ENCODE measurements around the gene STK25. TPM values are rescaled to one million over a fixed set of nuclear protein-coding genes. Genes with fewer than 3 reads are reported as not detected.

Gene STK25
- total and polyA plus RNA-seq, 2 donors, result 86.6 to 198 TPM

GRCh38 chr2:241492174-241492565, 16.2 kb downstream of the STK25 start:
- no peak overlapping the region for H3K4me3 ChIP-seq (ENCODE audit: low read length in 2 of 2)
- H3K27ac ChIP-seq (ENCODE audit: low read depth in 1 of 2, low read length in 1 of 2), result no peak overlapping the region
- no peak for DNase-seq (ENCODE audit: low read depth in 6 of 9, low spot score in 9 of 9)
- peaks cover 0 to 5% of the 10 kb centered on the region in 2 donors for H3K27me3 ChIP-seq (ENCODE audit: control insufficient read depth in 2 of 2, insufficient read depth in 1 of 2, low read length in 1 of 2)
- H3K4me1 ChIP-seq (ENCODE audit: control insufficient read depth in 2 of 2, insufficient read depth in 2 of 2, low read length in 2 of 2), result no peaks in the 10 kb centered on the region
- H3K36me3 ChIP-seq (ENCODE audit: control insufficient read depth in 2 of 2, insufficient read depth in 2 of 2, low read length in 1 of 2), result peaks cover 34 to 35% of the 10 kb centered on the region in 2 donors
- no peaks in the 10 kb centered on the region for H3K9me3 ChIP-seq (ENCODE audit: control insufficient read depth in 2 of 2, insufficient read depth in 1 of 2, low read length in 1 of 2)
- WGBS, result 91% methylated on average over 7 of the region's 7 CpGs

DNA sequence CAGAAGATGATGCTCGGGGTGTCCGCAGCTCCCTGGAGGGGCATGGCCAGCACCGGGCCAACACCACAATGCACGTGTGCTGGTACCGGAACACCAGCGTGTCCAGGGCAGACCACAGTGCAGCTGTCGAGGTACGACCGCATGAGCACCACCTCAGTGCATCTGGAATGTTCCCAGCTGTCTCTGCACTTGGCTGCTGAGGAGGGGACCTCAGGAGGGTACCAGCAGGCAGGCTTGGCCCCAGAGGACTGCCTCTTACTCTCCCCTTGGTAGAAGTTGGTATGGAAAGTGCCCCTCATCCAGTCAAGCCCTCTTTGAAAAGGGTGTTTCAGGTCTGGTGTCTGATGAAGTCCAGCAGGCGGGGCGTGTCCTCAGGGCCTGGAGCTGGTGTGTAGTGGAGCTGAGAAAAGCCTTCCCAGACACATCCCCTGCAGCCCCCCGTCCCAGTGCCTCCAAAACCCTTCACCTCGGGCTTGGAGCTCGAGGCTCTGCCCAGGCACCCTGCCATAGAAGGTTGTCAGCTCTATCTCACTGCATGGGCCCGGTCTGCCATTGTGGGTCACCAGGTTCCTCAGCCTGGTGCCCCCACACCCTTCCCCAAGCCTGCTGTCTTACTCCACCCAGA, 16.7 kb downstream of the STK25 start:
- 96% methylated on average over 15 of the region's 15 CpGs for WGBS
- Histone ChIP-seq H3K4me3 (ENCODE audit: low read length in 2 of 2) (no peak overlapping the region), H3K36me3 (ENCODE audit: control insufficient read depth in 2 of 2, insufficient read depth in 2 of 2, low read length in 1 of 2) (peaks cover 29 to 31% of the 10 kb centered on the region in 2 donors), H3K27ac (ENCODE audit: low read depth in 1 of 2, low read length in 1 of 2) (no peak overlapping the region), H3K9me3 (ENCODE audit: control insufficient read depth in 2 of 2, insufficient read depth in 1 of 2, low read length in 1 of 2) (no peaks in the 10 kb centered on the region), H3K4me1 (ENCODE audit: control insufficient read depth in 2 of 2, insufficient read depth in 2 of 2, low read length in 2 of 2) (no peaks in the 10 kb centered on the region), H3K27me3 (ENCODE audit: control insufficient read depth in 2 of 2, insufficient read depth in 1 of 2, low read length in 1 of 2) (peaks cover 0 to 5% of the 10 kb centered on the region in 2 donors)
- DNase-seq (ENCODE audit: low read depth in 6 of 9, low spot score in 9 of 9), result no peak

GRCh38 chr2:241490825-241491506, 17.4 kb downstream of the STK25 start:
- no peak for DNase-seq (ENCODE audit: low read depth in 6 of 9, low spot score in 9 of 9)
- WGBS, result 94% methylated on average over 16 of the region's 16 CpGs
- no peak overlapping the region for H3K4me3 ChIP-seq (ENCODE audit: low read length in 2 of 2)
- H3K9me3 ChIP-seq (ENCODE audit: control insufficient read depth in 2 of 2, insufficient read depth in 1 of 2, low read length in 1 of 2), result no peaks in the 10 kb centered on the region
- peaks cover 24 to 26% of the 10 kb centered on the region in 2 donors for H3K36me3 ChIP-seq (ENCODE audit: control insufficient read depth in 2 of 2, insufficient read depth in 2 of 2, low read length in 1 of 2)
- H3K27me3 ChIP-seq (ENCODE audit: control insufficient read depth in 2 of 2, insufficient read depth in 1 of 2, low read length in 1 of 2), result peaks cover 0 to 5% of the 10 kb centered on the region in 2 donors
- H3K4me1 ChIP-seq (ENCODE audit: control insufficient read depth in 2 of 2, insufficient read depth in 2 of 2, low read length in 2 of 2), result no peaks in the 10 kb centered on the region
- no peak overlapping the region for H3K27ac ChIP-seq (ENCODE audit: low read depth in 1 of 2, low read length in 1 of 2)

DNA sequence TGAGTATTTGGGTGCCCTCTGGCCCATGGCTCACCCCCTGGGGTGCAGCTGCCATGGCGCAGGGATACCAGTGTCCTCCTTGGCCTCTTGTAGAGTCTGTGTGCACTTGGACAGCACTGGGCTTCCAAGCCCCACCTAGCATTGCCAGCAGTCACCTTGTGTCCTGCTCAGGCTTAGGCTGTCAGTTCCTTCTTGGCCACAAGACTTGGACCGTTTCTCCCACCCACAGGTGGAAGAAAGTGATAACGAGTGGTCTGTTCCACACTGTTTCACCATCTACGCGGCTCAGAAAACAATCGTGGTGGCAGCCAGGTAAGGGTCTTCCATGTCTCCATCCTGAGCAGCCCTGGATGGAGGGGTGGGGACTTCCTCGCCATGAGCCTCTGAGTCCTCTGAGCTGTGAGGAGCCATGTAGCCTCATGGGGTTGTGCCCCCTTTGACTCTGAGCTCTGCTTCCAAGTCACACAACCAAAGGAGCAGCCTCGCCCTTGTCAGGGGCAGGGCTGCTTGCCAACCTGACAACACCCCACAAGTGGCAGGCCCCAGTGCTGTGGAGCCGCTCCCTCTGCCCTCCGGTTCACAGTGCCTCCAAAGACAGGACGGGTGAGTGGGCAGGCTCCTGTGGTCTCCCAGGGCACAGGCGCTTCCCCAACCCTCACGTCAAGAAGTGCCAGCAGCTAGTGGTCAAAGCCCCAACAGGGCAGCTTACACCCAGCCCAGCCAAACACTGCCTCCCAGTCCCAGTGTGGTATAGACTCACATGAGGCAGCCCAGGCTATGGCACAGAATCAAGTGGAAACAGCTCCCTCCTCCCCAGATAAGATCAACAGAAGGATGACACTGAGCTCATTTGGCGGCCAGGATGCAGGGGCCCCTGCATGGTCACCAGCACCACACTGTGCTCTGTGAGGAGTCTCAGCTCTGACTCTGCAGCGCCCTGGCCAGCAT, 18.4 kb downstream of the STK25 start:
- Histone ChIP-seq H3K27ac (ENCODE audit: low read depth in 1 of 2, low read length in 1 of 2) (no peak overlapping the region), H3K36me3 (ENCODE audit: control insufficient read depth in 2 of 2, insufficient read depth in 2 of 2, low read length in 1 of 2) (peaks cover 15 to 19% of the 10 kb centered on the region in 2 donors), H3K4me3 (ENCODE audit: low read length in 2 of 2) (no peak overlapping the region), H3K4me1 (ENCODE audit: control insufficient read depth in 2 of 2, insufficient read depth in 2 of 2, low read length in 2 of 2) (no peaks in the 10 kb centered on the region), H3K27me3 (ENCODE audit: control insufficient read depth in 2 of 2, insufficient read depth in 1 of 2, low read length in 1 of 2) (peaks cover 0 to 5% of the 10 kb centered on the region in 2 donors), H3K9me3 (ENCODE audit: control insufficient read depth in 2 of 2, insufficient read depth in 1 of 2, low read length in 1 of 2) (no peaks in the 10 kb centered on the region)
- DNase-seq (ENCODE audit: low read depth in 6 of 9, low spot score in 9 of 9), result no peak
- 94% methylated on average over 15 of the region's 15 CpGs for WGBS

- Histone ChIP-seq H3K36me3 (ENCODE audit: control insufficient read depth in 2 of 2, insufficient read depth in 2 of 2, low read length in 1 of 2) (peaks cover 6 to 11% of the 10 kb centered on the region in 2 donors), H3K9me3 (ENCODE audit: control insufficient read depth in 2 of 2, insufficient read depth in 1 of 2, low read length in 1 of 2) (no peaks in the 10 kb centered on the region), H3K4me3 (ENCODE audit: low read length in 2 of 2) (no peak overlapping the region), H3K27me3 (ENCODE audit: control insufficient read depth in 2 of 2, insufficient read depth in 1 of 2, low read length in 1 of 2) (peaks cover 0 to 7% of the 10 kb centered on the region in 2 donors), H3K4me1 (ENCODE audit: control insufficient read depth in 2 of 2, insufficient read depth in 2 of 2, low read length in 2 of 2) (no peaks in the 10 kb centered on the region), H3K27ac (ENCODE audit: low read depth in 1 of 2, low read length in 1 of 2) (no peak overlapping the region)
- DNase-seq (ENCODE audit: low read depth in 6 of 9, low spot score in 9 of 9), result no peak
- 96% methylated on average over 3 of the region's 3 CpGs for WGBS
Measured at GRCh38 chr2:241489088-241489487, 19.3 kb downstream of the STK25 start.

DNA sequence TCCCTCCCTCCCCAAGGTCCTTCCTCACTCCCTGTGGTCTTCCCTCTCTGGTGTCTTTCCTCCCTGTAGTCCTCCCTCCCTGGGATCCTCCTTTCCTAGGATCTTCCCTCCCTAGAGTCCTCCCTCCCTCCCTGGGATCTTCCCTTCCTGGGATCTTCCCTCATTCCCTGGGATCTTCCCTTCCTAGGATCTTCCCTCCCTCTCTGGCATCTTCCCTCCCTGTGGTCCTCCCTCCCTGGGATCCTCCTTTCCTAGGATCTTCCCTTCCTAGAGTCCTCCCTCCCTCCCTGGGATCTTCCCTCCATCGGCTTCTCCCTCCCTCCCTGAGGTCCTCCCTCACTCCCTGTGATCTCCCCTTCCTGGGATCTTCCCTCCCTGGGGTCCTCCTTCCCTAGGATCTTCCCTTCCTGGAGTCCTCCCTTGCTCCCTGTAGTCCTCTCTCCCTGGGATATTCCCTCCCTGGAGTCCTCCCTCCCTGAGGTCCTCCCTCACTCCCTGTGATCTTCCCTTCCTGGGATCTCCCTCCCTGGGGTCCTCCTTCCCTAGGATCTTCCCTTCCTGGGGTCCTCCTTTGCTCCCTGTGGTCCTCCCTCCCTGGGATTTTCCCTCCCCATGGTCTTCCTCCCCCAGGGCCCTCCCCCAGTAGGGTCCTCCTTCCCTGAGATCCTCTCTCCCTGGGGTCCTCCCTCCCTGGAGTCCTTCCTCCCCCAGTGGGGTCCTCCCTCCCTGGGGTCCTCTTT, 23.0 kb downstream of the STK25 start:
- H3K9me3 ChIP-seq (ENCODE audit: control insufficient read depth in 2 of 2, insufficient read depth in 1 of 2, low read length in 1 of 2), result no peaks in the 10 kb centered on the region
- DNase-seq (ENCODE audit: low read depth in 6 of 9, low spot score in 9 of 9), result no peak
- no peak overlapping the region for H3K4me3 ChIP-seq (ENCODE audit: low read length in 2 of 2)
- WGBS, result 100% methylated on average over 1 of the region's 1 CpG
- peaks cover 0 to 16% of the 10 kb centered on the region in 2 donors for H3K27me3 ChIP-seq (ENCODE audit: control insufficient read depth in 2 of 2, insufficient read depth in 1 of 2, low read length in 1 of 2)
- H3K4me1 ChIP-seq (ENCODE audit: control insufficient read depth in 2 of 2, insufficient read depth in 2 of 2, low read length in 2 of 2), result no peaks in the 10 kb centered on the region
- H3K36me3 ChIP-seq (ENCODE audit: control insufficient read depth in 2 of 2, insufficient read depth in 2 of 2, low read length in 1 of 2), result no peaks in the 10 kb centered on the region
- H3K27ac ChIP-seq (ENCODE audit: low read depth in 1 of 2, low read length in 1 of 2), result no peak overlapping the region

DNA sequence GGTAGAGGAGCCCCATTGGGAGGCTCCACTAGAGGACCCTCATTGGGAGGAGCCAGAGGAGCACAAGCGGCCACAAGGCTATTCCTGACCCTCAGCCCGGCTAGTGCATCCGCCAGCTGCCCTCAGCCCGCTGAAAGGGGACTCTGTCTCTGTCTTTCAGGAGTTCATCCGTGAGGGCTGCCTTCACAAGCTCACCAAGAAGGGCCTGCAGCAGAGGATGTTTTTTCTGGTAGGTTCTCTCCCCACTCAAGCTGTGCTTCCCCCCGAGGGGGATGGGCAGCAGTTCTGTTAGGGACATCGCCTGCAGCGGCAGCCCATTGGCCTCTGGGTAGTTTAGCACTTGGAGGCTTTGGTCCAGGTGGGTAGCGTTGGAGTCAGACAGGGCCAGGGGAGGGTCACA, 25.1 kb downstream of the STK25 start:
- Histone ChIP-seq H3K27me3 (ENCODE audit: control insufficient read depth in 2 of 2, insufficient read depth in 1 of 2, low read length in 1 of 2) (peaks cover 0 to 17% of the 10 kb centered on the region in 2 donors), H3K27ac (ENCODE audit: low read depth in 1 of 2, low read length in 1 of 2) (no peak overlapping the region), H3K36me3 (ENCODE audit: control insufficient read depth in 2 of 2, insufficient read depth in 2 of 2, low read length in 1 of 2) (peaks cover 0 to 1% of the 10 kb centered on the region in 2 donors), H3K4me1 (ENCODE audit: control insufficient read depth in 2 of 2, insufficient read depth in 2 of 2, low read length in 2 of 2) (no peaks in the 10 kb centered on the region), H3K9me3 (ENCODE audit: control insufficient read depth in 2 of 2, insufficient read depth in 1 of 2, low read length in 1 of 2) (no peaks in the 10 kb centered on the region), H3K4me3 (ENCODE audit: low read length in 2 of 2) (no peak overlapping the region)
- WGBS, result 98% methylated on average over 9 of the region's 9 CpGs
- no peak for DNase-seq (ENCODE audit: low read depth in 6 of 9, low spot score in 9 of 9)

DNA sequence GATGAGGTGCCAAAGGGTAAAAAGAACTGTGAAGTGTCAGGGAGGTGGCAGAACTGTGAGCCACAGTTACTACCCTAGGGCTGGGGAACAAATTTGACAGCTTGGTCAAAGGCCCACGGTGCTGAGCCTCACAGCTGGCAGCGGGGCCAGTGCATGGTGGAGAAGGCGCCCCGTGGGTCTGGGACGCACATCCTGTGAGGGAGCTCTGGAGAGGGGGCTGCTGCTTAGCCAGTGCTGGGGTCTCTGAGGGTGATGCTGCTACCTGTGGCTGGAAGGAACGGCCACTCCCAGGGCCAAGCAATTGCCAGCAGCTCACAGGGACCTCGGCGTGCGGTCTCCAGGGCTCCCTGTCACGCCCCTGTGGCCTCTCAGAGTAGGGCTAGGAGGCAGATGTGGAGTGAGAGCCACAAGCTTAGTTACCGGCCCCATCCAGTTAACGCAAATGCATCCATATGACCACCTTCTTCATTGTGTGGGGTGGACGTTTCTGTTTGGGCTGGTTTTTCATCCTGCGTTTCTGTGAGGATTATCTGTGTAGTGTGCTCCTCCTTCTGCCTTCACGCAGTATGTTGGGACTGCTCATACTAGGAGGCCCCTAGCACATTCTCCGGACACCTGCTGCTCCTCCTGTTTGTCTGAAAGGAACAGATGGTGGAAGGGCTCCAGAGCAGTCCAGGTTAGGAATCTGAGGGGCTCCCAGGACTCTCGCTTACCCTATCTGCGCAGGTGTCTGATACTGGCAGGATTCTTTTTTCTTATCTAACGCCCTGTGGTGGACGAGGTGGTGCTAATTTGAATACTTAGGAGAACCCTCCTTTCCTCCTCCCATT, 26.0 kb downstream of the STK25 start:
- WGBS, result 92% methylated on average over 20 of the region's 20 CpGs
- no peak for DNase-seq (ENCODE audit: low read depth in 6 of 9, low spot score in 9 of 9)
- peaks cover 0 to 3% of the 10 kb centered on the region in 2 donors for H3K36me3 ChIP-seq (ENCODE audit: control insufficient read depth in 2 of 2, insufficient read depth in 2 of 2, low read length in 1 of 2)

More for the DNA sequence above, 26.0 kb downstream of the STK25 start:
- Histone ChIP-seq H3K4me1 (ENCODE audit: control insufficient read depth in 2 of 2, insufficient read depth in 2 of 2, low read length in 2 of 2) (no peaks in the 10 kb centered on the region), H3K4me3 (ENCODE audit: low read length in 2 of 2) (no peak overlapping the region), H3K9me3 (ENCODE audit: control insufficient read depth in 2 of 2, insufficient read depth in 1 of 2, low read length in 1 of 2) (no peaks in the 10 kb centered on the region), H3K27ac (ENCODE audit: low read depth in 1 of 2, low read length in 1 of 2) (no peak overlapping the region), H3K27me3 (ENCODE audit: control insufficient read depth in 2 of 2, insufficient read depth in 1 of 2, low read length in 1 of 2) (peaks cover 0 to 17% of the 10 kb centered on the region in 2 donors)
